Fibroblast of the aortic adventitia (primary cell): ENCODE data around the gene DCST2. TPM values are rescaled to one million over a fixed set of nuclear protein-coding genes. Genes with fewer than 3 reads are reported as not detected.

Experiments
- DNase-seq: peaks from one replicate; pipeline ENCODE4 v3.0.0-alpha.2; 2010; ENCODE audit warnings: low read depth
- H3K4me3 ChIP-seq: 2 replicates; pipeline ENCODE4 v1.5.1; 2011; ENCODE audit warnings: low read depth, mild to moderate bottlenecking, control low read depth, low read length, moderate library complexity
- total RNA-seq: library from RNA; depleted of rRNA; stranded (reverse); fragments of >200 nt; gene quantifications from 2 replicates; pipeline ENCODE4 v1.2.3, GENCODE V29; 2012; ENCODE audit warnings: low replicate concordance
- TF ChIP-seq, protein P1 (sequence below): IDR thresholded peaks from 2 replicates; pipeline ENCODE4 v1.5.1; 2011; ENCODE audit warnings: mild to moderate bottlenecking, low read length, control low read depth, inconsistent platforms; ENCODE audit not compliant: insufficient read depth

Gene DCST2
- total RNA-seq, 1 donor = 0.09 TPM

DNA sequence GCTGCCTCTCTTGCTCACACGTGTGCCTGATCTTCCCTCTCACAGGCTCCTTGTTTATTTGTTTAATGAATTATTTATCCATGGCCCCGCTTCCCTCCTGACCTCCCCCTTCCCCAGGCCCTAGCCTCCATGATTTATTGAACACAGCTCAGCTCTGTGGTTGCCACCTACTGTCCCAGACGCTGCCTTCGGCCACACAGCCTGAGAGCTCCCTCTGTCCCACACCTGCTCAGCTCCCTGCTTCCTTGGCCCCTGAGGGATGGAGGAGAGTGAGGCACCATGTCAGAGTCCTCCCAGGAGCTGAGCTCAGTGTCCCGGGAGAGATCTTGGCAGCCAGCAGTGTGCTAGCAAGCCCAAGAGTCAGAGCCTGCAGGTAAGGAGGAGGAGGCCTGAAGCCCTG lies 42.0 kb upstream of the DCST2 start:
- TF ChIP-seq, protein P1, sequence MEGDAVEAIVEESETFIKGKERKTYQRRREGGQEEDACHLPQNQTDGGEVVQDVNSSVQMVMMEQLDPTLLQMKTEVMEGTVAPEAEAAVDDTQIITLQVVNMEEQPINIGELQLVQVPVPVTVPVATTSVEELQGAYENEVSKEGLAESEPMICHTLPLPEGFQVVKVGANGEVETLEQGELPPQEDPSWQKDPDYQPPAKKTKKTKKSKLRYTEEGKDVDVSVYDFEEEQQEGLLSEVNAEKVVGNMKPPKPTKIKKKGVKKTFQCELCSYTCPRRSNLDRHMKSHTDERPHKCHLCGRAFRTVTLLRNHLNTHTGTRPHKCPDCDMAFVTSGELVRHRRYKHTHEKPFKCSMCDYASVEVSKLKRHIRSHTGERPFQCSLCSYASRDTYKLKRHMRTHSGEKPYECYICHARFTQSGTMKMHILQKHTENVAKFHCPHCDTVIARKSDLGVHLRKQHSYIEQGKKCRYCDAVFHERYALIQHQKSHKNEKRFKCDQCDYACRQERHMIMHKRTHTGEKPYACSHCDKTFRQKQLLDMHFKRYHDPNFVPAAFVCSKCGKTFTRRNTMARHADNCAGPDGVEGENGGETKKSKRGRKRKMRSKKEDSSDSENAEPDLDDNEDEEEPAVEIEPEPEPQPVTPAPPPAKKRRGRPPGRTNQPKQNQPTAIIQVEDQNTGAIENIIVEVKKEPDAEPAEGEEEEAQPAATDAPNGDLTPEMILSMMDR = no peak
- H3K4me3 ChIP-seq = no peak overlapping the region
- no peak for DNase-seq

DNA sequence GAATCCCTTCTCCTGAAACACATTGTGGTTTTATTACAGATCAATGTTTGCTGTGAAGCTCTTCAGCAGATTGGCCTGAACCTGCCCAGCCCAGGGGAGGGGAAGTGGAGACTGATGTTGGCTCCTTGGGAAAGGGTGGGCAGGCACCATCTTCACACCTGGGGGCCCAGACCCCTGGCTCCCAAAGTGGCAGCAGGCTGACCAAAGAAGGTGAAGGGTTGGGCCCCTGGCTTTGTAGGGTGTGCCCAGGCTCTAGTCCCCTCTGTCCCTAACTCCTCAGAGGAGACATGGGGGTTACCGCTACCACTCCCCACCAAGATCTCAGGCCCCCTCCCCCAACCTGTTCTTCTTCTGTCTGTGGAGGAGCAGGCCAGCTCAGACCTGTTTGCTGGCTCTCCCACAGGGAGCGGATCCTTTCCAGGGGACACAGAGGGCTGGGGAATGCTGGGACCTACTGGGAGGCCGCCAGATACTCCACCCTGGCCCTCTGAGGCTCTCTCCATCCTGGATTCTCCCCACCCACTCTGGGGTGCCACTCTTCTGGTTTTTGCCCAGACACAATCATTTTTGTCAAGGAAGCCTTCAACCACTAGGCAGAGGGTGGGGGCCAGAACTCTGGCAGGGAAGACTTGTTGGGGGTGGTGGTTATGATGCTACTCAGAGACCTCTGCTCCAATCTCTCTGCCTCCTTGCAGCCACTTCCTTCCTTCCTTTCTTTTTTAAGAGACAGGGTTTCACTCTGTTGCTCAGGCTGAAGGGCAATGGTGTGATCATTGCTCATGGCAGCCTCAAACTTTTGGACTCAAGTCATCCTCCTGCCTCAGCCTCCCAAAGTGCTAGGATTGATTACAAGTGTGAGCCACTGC lies 40.0 kb upstream of the DCST2 start:
- TF ChIP-seq, protein P1 = no peak
- no peak for DNase-seq
- H3K4me3 ChIP-seq = no peak overlapping the region

GRCh38 chr1:155072531-155073289 lies 39.1 kb upstream of the DCST2 start:
- no peak overlapping the region for H3K4me3 ChIP-seq
- TF ChIP-seq, protein P1 = no peak
- DNase-seq = no peak

DNA sequence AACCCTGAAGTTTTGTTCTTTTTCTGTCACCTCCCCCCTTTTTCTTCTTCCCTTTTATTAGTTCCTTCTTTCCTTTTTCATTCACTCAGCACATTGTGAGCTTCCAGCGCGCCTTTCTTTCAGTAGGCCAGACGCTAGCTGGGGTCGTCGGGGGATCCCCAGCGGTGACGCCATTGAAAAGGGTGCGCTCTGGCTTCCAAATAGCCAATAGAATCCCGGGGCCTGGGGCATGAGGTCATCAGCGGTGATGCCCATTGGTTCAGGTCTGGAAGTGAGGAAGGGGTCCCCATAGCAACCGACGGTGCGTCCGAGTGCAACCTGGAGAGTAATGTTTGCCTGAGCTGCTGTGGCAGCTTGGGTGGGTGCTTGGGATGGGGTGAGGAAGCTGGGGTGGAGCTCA lies 38.1 kb upstream of the DCST2 start:
- DNase-seq = no peak
- TF ChIP-seq, protein P1 = no peak
- no peak overlapping the region for H3K4me3 ChIP-seq

DNA sequence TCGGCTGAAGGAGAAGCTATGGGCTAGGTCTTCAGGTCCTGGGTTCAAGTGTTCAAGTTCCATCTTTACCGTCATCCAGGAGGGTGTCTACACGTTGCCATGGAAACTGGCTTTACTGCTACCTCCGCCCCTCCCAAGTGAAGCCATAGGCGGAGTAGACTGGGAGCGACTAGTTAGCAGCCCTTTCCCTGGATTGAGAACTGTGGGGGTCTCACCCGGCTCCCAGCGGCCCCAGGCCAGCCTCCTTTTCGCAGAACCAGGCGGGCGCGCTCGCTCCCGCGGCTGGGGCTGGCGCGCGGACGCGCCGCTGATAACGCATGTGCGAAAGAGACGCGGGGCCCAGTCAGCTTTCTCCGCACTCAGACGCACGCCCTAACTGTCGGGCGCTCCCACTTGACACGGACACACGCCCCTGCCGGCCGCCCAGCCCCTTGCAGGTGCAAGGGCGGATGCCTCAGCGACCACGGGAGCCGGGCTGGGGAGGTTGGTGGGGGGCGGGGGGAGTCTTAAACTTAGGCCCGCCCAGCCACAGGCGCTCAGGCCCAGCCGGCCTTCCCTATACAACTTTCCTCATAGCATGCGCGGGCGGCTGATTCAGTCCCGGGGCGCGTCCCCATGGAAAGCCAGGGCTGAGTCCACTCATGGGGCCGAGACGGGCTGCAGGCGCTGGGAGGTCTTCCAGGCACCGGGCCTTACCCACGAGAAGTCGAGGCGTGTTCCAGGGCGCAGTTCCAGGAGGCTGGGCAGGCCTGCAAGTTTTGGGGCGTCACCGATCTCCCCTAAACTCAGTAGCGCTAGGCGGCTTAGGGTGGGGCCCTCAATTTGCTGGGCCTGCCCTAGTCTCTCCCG lies 37.4 kb upstream of the DCST2 start:
- peak overlapping the region; percentile 54 for H3K4me3 ChIP-seq
- peak; percentile 59 for DNase-seq
- TF ChIP-seq, protein P1 = peak; percentile 40

DNA sequence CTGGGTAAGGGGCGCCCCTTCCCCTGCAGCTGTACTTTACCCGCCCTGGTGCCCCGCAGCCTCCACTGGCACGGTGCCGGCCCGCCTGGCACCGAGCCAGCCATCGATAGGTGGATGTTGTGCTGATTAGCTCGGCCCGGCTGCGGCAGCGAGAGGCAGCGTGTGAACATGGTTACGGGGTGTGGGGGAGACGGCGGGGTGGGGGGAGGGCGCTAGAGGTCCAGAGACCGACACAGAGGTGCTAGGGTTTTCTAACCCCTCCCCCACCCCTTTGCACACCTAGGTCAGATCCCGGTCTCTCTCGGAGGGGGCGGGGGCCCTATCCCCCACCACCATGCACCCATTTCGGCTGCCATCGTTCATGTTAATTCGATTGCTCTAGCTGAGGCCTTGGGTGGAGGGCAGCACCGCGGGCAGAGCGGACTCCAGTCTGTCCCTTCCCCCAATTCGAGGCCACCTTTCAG lies 36.6 kb upstream of the DCST2 start:
- DNase-seq = no peak
- H3K4me3 ChIP-seq = no peak overlapping the region
- TF ChIP-seq, protein P1 = no peak
